ENCODE results near the gene DOP1A.

Gene DOP1A

GRCh38 chr6:83215131-83216047 lies 147.9 kb downstream of the DOP1A start:
- peak; percentile 81 for DNase-seq

DNA sequence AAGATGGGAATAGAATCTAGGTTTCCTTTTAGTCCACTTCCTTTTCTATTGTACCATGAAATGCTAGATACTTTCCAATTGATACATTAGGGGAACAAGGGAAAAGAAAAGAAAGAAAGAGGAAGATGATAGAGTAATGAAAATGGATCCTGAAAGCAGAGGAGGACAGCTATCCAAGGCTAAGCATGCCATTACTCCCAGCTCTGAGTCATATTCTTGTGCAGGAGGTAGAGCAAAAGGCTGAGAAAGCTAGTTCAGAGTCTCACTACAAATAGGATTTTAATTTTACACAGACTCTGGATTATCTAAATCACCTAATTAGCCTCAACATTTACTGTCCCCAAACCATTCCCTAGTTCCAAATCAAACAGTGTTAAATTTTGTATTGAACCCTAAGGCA lies 149.3 kb downstream of the DOP1A start:
- DNase-seq: no peak
